H9 (cell line): ENCODE measurements around the gene SLC16A6. TPM values are rescaled to one million over a fixed set of nuclear protein-coding genes. Genes with fewer than 3 reads are reported as not detected.
"Not testable (repeated sequence)": the region's sequence is repeated elsewhere in the genome, so short reads cannot be mapped to it uniquely, and the experiment has no call there.

Experiments used
- DNase-seq: peaks from one replicate; pipeline ENCODE4 v3.0.0-alpha.2; 2017
- H2AFZ ChIP-seq: one replicate; pipeline ENCODE4 v1.6.1; 2013; ENCODE audit warnings: mild to moderate bottlenecking, low read length, control low read depth, moderate library complexity
- H2AK5ac ChIP-seq: 2 replicates; pipeline ENCODE4 v1.6.1; 2013; ENCODE audit warnings: low read length, control low read depth, mixed read lengths; ENCODE audit not compliant: insufficient read length
- H2BK120ac ChIP-seq: one replicate; pipeline ENCODE4 v1.6.1; 2013; ENCODE audit warnings: low read depth, mild to moderate bottlenecking, low read length, control low read depth, inconsistent platforms; ENCODE audit not compliant: poor library complexity, severe bottlenecking
- H2BK12ac ChIP-seq: 2 replicates; pipeline ENCODE4 v1.6.1; 2013; ENCODE audit warnings: low read length, control low read depth, mixed read lengths, low read depth; ENCODE audit not compliant: insufficient read length
- H2BK15ac ChIP-seq: 2 replicates; pipeline ENCODE4 v1.6.1; 2013; ENCODE audit warnings: low read depth, low read length, control low read depth
- H2BK20ac ChIP-seq: one replicate; pipeline ENCODE4 v1.6.1; 2013; ENCODE audit warnings: low read depth, mild to moderate bottlenecking, low read length, control low read depth, inconsistent platforms; ENCODE audit not compliant: poor library complexity, severe bottlenecking
- H2BK5ac ChIP-seq: 2 replicates; pipeline ENCODE4 v1.6.1; 2013; ENCODE audit warnings: low read length, control low read depth, mixed read lengths; ENCODE audit not compliant: insufficient read length
- H3K14ac ChIP-seq: 2 replicates; pipeline ENCODE4 v1.6.1; 2013; ENCODE audit warnings: low read length, control low read depth; ENCODE audit not compliant: insufficient read depth
- H3K18ac ChIP-seq: 2 replicates; pipeline ENCODE4 v1.6.1; 2013; ENCODE audit warnings: low read depth, mild to moderate bottlenecking, mixed read lengths, low read length, control low read depth; ENCODE audit not compliant: insufficient read length
- H3K23ac ChIP-seq: 2 replicates; pipeline ENCODE4 v1.6.1; 2013; ENCODE audit warnings: low read length, control low read depth, mixed read lengths, low read depth; ENCODE audit not compliant: insufficient read length
- H3K23me2 ChIP-seq: 2 replicates; pipeline ENCODE4 v1.6.1; 2013; ENCODE audit warnings: low read depth, mild to moderate bottlenecking, mixed read lengths, low read length, control low read depth; ENCODE audit not compliant: insufficient read length, poor library complexity, severe bottlenecking
- H3K27ac ChIP-seq: 2 replicates; pipeline ENCODE4 v1.5.1; 2013; ENCODE audit warnings: low read length, control low read depth, mixed read lengths, low read depth; ENCODE audit not compliant: insufficient read length
- H3K27me3 ChIP-seq: 2 replicates; pipeline ENCODE4 v1.6.1; 2013; ENCODE audit warnings: low read length, control low read depth, inconsistent platforms; ENCODE audit not compliant: insufficient read depth
- H3K4ac ChIP-seq: 2 replicates; pipeline ENCODE4 v1.6.1; 2013; ENCODE audit warnings: low read depth, mild to moderate bottlenecking, control low read depth, inconsistent platforms, low read length, moderate library complexity
- H3K4me1 ChIP-seq: 2 replicates; pipeline ENCODE4 v1.6.1; 2013; ENCODE audit warnings: low read length, control low read depth, inconsistent platforms; ENCODE audit not compliant: insufficient read depth
- H3K4me2 ChIP-seq: 2 replicates; pipeline ENCODE4 v1.6.1; 2013; ENCODE audit warnings: low read length, control low read depth, mixed read lengths; ENCODE audit not compliant: insufficient read length, insufficient read depth
- H3K56ac ChIP-seq: 2 replicates; pipeline ENCODE4 v1.6.1; 2013; ENCODE audit warnings: low read depth, mild to moderate bottlenecking, mixed read lengths, low read length, control low read depth; ENCODE audit not compliant: insufficient read length
- H3K79me1 ChIP-seq: 2 replicates; pipeline ENCODE4 v1.6.1; 2013; ENCODE audit warnings: low read depth, mild to moderate bottlenecking, moderate library complexity, low read length, control low read depth, inconsistent platforms; ENCODE audit not compliant: insufficient read depth, poor library complexity, severe bottlenecking
- H3K79me2 ChIP-seq: 2 replicates; pipeline ENCODE4 v1.6.1; 2013; ENCODE audit warnings: low read length, control low read depth, inconsistent platforms; ENCODE audit not compliant: insufficient read depth
- H3K9ac ChIP-seq: 2 replicates; pipeline ENCODE4 v1.6.1; 2013; ENCODE audit warnings: low read length, control low read depth, mixed read lengths; ENCODE audit not compliant: insufficient read length; ENCODE audit errors: extremely low read depth
- H3K9me3 ChIP-seq: one replicate; pipeline ENCODE4 v1.6.1; 2013; ENCODE audit warnings: low read depth, low read length, inconsistent platforms; ENCODE audit not compliant: control insufficient read depth
- H3T11ph ChIP-seq: one replicate; pipeline ENCODE4 v1.6.1; 2013; ENCODE audit warnings: mild to moderate bottlenecking, low read length, control low read depth, inconsistent platforms
- H4K20me1 ChIP-seq: one replicate; pipeline ENCODE4 v1.6.1; 2013; ENCODE audit not compliant: control insufficient read depth, insufficient read length, insufficient read depth
- H4K5ac ChIP-seq: 2 replicates; pipeline ENCODE4 v1.6.1; 2013; ENCODE audit warnings: low read depth, mild to moderate bottlenecking, mixed read lengths, low read length, control low read depth; ENCODE audit not compliant: insufficient read length
- H4K8ac ChIP-seq: replicated peaks from 2 replicates; pipeline ENCODE4 v1.6.1; 2013; ENCODE audit warnings: low read length, control low read depth, mixed read lengths, low read depth; ENCODE audit not compliant: insufficient read length
- H4K91ac ChIP-seq: 2 replicates; pipeline ENCODE4 v1.6.1; 2013; ENCODE audit warnings: low read depth, mild to moderate bottlenecking, moderate library complexity, mixed read lengths, low read length, control low read depth; ENCODE audit not compliant: insufficient read length
- H3K27ac Mint-ChIP-seq, 3 experiments: 2 replicates in 2 of 3; 3 replicates in 1 of 3; pipeline ENCODE4 v1.8.0; 2020 to 2021; ENCODE audit warnings: mixed read lengths in 3 of 3, mild to moderate bottlenecking in 1 of 3, moderate library complexity in 1 of 3
- H3K27me3 Mint-ChIP-seq: 2 replicates; pipeline ENCODE4 v1.8.0; 2021; ENCODE audit warnings: low read depth, mild to moderate bottlenecking, moderate library complexity, mixed read lengths
- H3K36me3 Mint-ChIP-seq, 3 experiments: 2 replicates in 2 of 3; 3 replicates in 1 of 3; pipeline ENCODE4 v1.8.0; 2020 to 2021; ENCODE audit warnings: low read depth in 3 of 3, mixed read lengths in 3 of 3; ENCODE audit not compliant: insufficient read depth in 1 of 3
- H3K4me1 Mint-ChIP-seq, 2 experiments: 2 replicates each; pipeline ENCODE4 v1.8.0; 2020; ENCODE audit warnings: mixed read lengths in 2 of 2
- H3K4me3 Mint-ChIP-seq, 2 experiments: 2 replicates in 1 of 2; 3 replicates in 1 of 2; pipeline ENCODE4 v1.8.0; 2020 to 2021; ENCODE audit warnings: mild to moderate bottlenecking in 2 of 2, mixed read lengths in 2 of 2, moderate library complexity in 1 of 2
- H3K9me3 Mint-ChIP-seq, 2 experiments: 2 replicates in 1 of 2; 3 replicates in 1 of 2; pipeline ENCODE4 v1.8.0; 2020; ENCODE audit warnings: mild to moderate bottlenecking in 2 of 2, mixed read lengths in 2 of 2, moderate library complexity in 1 of 2
- WGBS: extraction: QIAGEN DNeasy Blood & Tissue Kit; methylation state at CpG from one replicate; pipeline ENCODE4 v1.1.7; 2013; ENCODE audit warnings: missing lambda C conversion rate, low lambda C conversion rate, mixed read lengths; ENCODE audit not compliant: insufficient read length; ENCODE audit errors: extremely low coverage; 5-methylcytosine and 5-hydroxymethylcytosine counted together
- total RNA-seq: library from RNA; stranded (reverse); gene quantifications from 2 replicates; pipeline ENCODE4 v1.2.1, GENCODE V29; 2021

Gene SLC16A6
- total RNA-seq, 1 experiment from 2014 or later = 0.33 TPM

- not testable (repeated sequence) for H3K9me3 ChIP-seq, DNase-seq, H4K5ac ChIP-seq, H3K27me3 Mint-ChIP-seq, H4K91ac ChIP-seq, H3K79me1 ChIP-seq, H3K4me3 Mint-ChIP-seq, H3K9ac ChIP-seq, H3K27me3 ChIP-seq, H2AFZ ChIP-seq, H3K18ac ChIP-seq, H2BK20ac ChIP-seq, H3K56ac ChIP-seq, H4K20me1 ChIP-seq, H3K4ac ChIP-seq, H3K9me3 Mint-ChIP-seq, H3K79me2 ChIP-seq, H2BK5ac ChIP-seq, H3K27ac ChIP-seq, H2AK5ac ChIP-seq, H3K4me1 ChIP-seq, H2BK15ac ChIP-seq, H4K8ac ChIP-seq, H3K23ac ChIP-seq, H3K36me3 Mint-ChIP-seq, H3K14ac ChIP-seq, H2BK12ac ChIP-seq, H3K4me2 ChIP-seq, H3K23me2 ChIP-seq, H3K27ac Mint-ChIP-seq, H3T11ph ChIP-seq, H2BK120ac ChIP-seq
- peaks cover 16% of the 10 kb centered on the region in 2 experiments for H3K4me1 Mint-ChIP-seq
- no CpG with 5 or more reads among the region's 11 CpGs for WGBS
Measured at GRCh38 chr17:68235336-68235791, 55.6 kb downstream of the SLC16A6 start.

- not testable (repeated sequence) for H3K18ac ChIP-seq, H4K91ac ChIP-seq, H2AK5ac ChIP-seq, H3K4me1 ChIP-seq, H3T11ph ChIP-seq, H3K14ac ChIP-seq, H4K5ac ChIP-seq, H3K27ac ChIP-seq, H2BK5ac ChIP-seq, H3K27ac Mint-ChIP-seq, H3K23ac ChIP-seq, H3K56ac ChIP-seq, H3K79me1 ChIP-seq, H2BK12ac ChIP-seq, H3K9ac ChIP-seq, H4K20me1 ChIP-seq, H3K27me3 Mint-ChIP-seq, H2AFZ ChIP-seq, H3K4me3 Mint-ChIP-seq, H3K36me3 Mint-ChIP-seq, H3K23me2 ChIP-seq, H2BK20ac ChIP-seq, DNase-seq, H3K4ac ChIP-seq, H2BK15ac ChIP-seq, H2BK120ac ChIP-seq, H4K8ac ChIP-seq, H3K9me3 Mint-ChIP-seq, H3K9me3 ChIP-seq, H3K79me2 ChIP-seq, H3K27me3 ChIP-seq, H3K4me2 ChIP-seq
- WGBS = no CpG with 5 or more reads among the region's 12 CpGs
- H3K4me1 Mint-ChIP-seq = peaks cover 13 to 14% of the 10 kb centered on the region in 2 experiments
Measured at GRCh38 chr17:68234726-68235335, 56.1 kb downstream of the SLC16A6 start.
